DMS153 (cell line): ENCODE measurements around the gene CHKA.
A peak's percentile ranks its signal among the peaks of the same experiment; 100 is the strongest.

ENCODE experiments used
- DNase-seq: peaks from one replicate; lab custom pipeline; 2025; lab: John Stamatoyannopoulos, UW

Gene CHKA

DNA sequence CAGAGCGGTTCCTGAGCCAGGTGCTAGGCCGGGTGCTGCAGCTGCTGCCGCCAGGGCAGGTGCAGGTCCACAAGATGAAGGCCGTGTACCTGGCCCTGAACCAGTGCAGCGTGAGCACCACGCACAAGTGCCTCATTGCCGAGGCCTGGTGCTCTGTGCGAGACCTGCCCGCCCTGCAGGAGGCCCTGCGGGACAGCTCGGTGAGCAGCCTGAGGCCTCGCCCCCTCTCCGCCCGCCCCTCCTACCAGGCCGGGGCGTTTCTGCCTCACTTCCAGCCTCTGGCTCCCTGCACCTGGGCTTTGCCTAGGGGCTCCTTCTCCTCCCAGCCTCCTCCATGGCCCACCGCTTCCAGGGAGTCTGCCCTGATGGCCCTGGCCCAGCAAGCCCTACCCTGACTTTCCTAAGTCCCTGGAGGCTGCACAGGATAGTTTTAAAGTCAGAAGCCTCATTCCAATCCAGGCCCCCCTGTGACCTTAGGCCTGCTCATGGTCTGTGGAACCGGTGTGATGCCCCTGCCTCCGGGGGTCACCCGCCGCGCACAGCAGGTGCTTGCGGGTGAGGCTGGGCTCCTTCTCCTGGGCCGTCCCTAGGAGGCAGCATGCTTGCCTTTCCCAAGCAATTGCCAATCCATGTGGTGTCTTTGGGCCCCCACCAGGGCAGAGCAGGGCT, 76.9 kb downstream of the CHKA start:
- no peak for DNase-seq

DNA sequence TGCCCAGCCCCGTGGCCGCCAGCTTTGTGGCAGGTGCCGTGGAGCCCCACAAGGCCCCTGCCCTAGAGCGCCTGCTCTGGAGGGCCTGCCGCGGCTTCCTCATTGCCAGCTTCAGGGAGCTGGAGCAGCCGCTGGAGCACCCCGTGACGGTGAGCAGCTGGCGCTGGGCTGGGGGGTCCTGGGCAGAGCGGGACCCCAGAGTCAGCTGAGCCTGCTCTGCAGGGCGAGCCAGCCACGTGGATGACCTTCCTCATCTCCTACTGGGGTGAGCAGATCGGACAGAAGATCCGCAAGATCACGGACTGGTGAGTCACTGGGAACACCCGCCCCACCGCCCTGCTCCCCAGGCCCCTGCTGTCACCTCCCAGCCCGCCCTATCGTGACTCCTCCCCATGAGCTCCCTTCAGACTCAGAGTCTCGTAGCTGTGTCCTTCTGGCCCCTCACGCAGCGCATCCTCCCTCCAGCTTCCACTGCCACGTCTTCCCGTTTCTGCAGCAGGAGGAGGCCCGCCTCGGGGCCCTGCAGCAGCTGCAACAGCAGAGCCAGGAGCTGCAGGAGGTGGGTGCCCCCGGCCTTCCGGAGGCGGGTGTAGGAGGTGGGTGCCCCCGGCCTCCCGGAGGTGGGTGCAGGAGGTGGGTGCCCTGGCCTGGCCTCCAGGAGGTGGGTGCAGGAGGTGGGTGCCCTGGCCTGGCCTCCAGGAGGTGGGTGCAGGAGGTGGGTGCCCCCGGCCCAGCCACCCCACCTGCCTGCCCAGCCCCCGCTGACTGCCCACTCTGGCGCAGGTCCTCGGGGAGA, 77.6 kb downstream of the CHKA start:
- DNase-seq: no peak

DNA sequence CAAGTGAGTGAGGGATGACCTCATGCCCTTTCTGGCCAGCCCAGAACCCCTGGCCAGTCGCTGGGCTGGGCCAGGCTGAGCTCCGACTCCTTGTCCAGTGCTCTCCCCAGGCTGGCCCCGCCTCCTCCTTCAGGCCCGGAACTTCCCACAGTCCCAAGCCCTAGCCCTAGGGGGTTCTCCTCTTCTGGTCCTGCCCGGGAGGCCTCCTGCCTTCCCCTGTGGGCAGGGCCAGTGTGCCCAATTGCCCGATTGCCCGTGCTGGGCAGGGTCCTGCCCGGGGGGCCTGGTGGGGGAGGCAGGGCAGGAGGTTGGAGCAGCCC, 78.2 kb downstream of the CHKA start:
- DNase-seq: no peak

DNA sequence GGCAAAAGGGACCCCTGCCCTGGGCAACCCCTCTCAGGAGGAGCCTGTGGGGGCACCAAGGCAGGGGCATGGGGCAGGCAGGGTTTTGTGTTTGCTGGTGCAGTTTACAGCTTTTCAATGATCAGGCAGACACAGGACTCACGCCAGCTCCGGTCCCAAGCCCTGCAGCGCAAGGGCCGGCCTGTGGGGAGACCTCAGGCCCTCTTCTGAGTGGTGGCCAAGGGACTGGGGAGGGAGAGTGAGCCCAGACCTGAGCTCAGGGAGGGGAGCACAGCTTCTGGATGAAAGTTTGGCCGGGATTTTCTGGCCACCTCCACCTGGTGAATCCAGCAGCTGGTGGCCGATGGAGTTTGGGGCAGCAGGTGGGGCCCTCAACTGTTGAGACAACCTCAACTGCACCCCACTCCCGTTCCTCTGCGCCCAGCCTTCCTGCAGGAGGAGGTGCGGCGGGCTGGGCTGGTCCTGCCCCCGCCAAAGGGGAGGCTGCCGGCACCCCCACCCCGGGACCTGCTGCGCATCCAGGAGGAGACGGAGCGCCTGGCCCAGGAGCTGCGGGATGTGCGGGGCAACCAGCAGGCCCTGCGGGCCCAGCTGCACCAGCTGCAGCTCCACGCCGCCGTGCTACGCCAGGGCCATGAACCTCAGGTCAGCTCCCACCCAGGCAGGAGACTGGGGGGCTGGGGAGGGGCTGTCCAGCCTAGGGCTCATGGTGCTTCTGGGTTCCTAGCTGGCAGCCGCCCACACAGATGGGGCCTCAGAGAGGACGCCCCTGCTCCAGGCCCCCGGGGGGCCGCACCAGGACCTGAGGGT, 78.8 kb downstream of the CHKA start:
- DNase-seq: no peak

DNA sequence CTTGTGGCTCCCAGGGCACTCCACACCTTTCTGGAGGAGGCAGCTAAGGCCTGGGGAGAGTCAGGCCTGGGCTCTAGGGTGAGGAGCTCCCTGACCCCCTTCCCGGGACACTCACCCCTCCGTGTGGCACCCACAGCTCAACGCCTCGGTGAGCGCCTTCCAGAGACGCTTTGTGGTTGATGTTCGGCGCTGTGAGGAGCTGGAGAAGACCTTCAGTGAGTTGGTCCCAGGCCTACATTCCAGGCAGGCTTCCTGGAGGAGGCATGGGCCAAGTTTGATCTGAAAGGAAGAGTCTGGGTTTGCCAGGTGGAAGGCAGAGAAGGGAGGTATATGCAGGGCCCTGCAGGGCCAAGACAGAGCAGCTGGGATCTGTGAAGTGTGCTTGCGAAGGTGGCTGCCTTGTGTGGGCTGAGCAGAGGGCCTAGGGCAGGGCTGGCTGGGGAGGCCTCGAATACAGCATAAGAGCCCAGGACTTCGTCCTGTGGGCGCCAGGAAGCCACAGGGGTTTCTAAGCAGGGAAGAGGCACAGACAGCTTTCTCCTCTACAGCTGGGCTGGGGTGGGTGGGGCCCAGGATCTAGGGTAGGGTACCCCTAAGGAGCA, 79.5 kb downstream of the CHKA start:
- DNase-seq: no peak

DNA sequence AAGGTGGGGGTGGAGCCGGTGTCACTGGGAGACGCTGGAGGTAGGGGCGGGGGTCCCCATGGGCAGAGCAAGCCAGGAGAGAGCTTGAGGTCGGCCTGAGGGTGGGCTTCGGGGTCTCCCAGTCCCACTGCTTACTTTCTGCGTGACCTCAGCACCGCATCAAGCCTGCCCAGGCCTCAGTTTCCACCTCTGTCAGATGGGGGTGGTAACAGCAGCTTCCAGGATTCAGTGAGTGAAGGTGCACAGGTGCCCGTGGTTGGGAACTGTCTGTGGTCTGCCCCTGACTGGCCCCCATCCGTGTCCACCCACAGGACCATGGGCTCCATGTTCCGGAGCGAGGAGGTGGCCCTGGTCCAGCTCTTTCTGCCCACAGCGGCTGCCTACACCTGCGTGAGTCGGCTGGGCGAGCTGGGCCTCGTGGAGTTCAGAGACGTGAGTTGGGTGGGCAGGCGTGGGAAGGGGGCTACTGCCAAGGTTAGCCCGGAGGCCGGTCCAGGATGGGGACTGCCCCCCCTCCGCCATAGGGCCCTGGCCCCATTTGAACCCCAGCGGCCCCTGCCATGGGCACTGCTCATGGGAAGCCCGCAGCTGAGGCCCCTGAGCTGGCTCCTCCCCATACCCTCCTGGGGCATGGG, 80.1 kb downstream of the CHKA start:
- DNase-seq: no peak

DNA sequence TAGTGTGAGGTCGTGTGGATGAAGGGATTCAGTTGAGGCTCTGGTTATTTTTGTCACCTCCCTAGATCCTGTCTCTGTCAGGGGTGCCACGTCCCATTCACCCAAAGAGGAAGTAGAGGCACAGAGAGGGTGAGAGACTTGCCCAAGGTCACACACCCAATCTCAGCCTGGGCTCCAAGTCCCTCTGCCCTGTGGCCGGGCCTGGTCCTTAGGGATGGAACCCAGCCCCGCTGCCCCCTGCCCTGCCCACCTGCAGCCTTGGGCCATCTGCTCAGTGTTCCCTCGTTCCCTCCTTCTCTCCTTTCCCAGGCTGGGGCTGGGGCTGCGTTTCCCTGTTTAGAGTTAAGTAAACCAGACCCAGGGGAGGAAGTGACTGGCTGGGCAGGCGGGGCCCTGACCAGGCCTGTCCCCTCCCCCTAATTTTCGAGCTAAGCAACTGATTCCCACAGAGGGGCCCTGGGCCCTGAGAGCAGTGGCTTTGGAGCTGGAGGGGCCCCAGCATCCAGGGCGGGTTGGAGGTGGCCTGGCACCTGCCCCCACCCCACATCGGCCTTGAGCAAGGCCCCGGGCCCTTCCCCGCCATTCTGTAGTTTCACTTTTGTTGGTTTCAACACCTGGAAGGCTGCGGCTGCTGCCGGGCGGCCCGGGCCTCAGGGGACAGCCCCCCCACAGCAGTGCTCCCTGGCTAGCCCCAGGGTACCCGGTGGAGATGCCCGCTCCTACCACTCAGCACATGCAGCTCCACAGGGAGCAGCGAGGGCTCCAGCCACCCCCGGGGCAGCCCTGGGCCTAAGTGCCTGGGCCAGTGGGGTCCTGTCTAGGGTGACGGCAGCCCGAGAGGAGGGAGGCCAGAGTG, 80.9 kb downstream of the CHKA start:
- peak; percentile 19 for DNase-seq

DNA sequence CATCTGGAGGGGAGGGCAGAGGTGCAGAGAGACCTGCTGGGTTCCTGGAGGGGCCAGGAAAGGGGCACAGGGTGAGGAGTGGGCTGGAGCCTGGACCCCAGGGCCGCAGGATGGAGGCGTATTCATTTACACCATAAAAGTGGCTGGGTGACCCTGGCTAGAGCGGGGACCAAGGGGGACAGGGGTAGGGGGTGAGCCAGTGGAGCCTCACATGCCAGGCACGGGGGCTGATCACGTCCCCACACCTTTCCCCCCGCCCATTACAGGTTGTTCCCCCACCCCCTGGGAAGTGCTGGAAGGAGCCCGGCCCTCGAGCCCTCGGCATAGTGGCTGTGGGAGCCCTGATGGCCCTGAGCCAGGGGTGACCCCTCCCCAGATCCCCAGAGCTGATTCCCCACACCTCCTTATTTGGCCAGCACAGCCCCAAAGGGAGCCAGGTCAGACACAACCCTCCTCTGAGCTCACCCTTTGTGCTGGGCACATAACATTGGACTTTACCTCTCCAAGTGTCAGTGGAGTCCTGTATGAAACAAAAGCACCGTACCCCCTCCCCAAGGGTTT, 81.6 kb downstream of the CHKA start:
- DNase-seq: no peak

DNA sequence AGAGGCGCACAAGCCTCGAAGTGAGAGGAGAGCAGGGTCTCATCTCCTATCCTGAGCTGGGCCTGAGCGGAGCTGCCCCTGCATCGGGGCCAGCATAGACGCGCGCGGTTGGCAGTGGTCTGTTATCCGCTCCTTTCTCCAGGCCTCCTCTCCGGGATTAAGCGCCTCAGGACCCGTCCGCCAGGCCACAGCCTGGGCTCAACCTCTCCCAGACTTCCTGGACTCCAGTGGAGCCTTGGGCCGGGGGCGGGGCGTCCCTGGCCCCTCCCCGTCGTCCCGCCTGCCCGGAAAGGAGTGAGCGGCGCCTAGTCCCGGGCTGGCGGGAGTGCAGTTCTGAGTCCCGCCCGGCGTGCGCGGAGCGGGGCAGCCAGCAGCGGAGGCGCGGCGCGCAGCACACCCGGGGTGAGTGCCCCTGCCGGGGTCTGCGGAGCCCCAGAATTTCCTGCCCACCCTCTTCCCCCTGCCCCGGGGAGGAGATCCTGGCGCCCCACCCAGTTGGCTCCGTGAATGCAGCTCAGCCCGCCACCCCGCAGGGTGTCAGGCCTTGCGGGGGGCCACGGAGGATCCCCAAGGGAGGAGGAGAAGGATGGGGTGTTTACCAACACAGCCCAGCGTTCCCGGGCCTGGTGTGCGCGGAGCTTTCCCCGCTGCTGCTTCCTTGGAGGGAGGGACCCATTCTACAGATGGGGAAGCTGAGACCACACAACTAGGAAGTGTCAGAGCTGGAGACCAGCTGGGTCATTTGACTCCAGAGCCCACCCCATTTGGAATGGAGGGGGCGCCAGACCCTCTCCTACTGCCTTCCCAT, 82.3 kb downstream of the CHKA start, which contains the start of gene TCIRG1:
TSS of gene TCIRG1 (plus strand) at position 308 of the 808 bp plus-strand sequence. CDS start 2,247 bp downstream, outside the sequence.
- peak; percentile 58 for DNase-seq

DNA sequence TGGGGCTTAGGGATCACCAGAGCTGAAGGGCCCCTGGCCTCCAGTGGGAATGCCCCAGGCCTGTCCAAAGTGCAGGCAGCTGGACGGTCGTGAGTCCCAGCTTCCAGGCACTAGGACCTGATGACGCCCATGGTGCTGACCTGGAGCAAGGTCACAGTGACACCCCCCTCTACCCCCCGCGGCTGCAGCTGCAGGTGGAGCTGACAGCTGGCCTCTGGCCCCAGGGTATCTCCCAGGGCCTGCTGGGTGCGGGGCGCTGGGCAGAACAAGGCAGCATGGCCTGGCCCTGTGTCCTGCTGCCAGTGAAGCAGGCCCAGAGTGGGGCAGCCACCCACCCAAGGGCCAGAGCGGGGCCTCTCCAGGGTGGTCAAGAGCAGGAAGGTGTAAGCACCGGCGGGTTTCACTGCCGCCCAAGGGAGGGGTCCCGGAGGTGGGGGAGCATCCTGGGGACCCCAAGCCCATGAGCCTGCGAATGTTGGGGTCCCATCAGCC, 82.9 kb downstream of the CHKA start:
- DNase-seq: no peak

DNA sequence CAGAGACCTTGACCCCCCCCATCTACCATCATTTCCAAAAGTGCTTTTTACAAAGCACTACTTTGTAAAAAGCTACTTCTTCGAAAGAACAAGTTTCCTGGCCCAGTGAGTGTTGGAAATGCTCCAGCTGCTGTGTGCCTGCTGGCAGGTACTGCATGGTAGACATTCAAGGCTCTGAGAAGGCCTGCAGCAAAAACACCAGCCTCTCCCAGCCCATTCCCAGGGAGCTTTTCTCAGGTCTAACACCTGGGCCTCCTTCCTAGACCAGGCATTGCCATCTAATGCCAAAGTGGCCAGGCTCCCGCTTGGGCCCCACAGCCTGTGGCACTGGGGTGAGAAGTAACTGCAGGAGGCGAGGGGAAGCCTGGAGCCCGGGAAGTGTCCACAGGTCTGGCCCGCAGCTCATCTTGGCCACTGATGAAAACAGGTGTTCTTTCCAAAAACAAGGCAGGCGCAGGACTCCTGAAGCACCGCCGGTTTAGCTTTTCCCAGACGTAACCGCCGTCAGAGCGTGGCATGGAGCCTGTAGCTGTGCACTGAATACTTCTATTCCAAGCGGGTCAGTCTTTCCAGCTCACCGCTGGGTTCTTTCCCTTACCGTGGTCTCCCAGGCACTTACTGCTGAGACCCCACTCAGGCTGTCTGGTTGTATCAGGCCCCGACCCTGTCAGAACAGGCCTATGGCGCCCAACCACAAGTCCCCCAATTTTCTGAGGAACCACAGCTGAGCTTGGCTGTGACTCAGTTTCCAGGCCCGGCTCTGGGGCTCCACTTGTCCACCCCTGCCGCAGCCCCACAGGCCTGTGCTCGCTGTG, 83.6 kb downstream of the CHKA start:
- no peak for DNase-seq

DNA sequence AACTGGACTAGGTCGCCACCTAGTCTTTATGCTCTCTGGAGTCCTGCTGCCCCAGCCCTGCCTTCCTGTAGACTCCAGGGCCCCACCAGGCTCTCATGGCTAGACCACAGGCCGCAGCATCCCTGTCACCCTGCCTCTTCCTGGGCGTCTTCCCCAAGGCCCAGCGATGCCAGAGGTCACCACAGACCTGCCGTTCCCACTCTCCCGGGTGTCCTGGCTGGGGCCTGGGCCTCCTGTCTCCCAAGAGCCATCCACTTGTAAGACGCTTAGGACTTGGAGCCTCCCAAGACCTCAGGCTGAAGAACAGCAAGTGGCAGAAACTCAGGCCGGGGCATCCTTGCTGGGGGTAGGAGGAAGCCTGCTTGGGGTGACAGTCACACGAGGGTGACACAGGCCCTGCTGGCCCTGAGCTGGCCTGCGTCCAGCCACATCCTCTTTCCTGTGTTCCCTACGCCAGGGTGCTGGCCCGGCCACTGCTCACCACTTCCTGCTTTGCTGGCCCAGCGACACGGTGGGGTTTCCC, 84.4 kb downstream of the CHKA start:
- no peak for DNase-seq

DNA sequence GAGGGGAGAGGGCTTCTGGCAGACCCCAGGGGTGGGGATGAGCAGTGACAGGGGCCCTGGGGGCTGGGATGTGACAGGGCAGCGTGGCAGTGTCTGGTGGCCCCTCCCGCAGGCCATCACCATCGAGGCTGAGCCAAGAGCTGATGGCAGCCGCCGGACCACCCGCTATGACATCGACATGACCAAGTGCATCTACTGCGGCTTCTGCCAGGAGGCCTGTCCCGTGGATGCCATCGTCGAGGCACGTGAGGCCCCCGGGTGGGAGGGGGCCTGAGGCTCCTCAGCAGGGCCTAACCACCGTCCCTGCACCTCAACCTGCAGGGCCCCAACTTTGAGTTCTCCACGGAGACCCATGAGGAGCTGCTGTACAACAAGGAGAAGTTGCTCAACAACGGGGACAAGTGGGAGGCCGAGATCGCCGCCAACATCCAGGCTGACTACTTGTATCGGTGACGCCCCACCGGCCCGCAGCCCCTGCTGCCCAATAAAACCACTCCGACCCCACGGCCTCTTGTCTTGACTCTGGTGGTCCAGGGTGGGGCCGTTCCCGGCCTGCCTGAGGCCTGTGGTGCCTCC, 85.0 kb downstream of the CHKA start:
- DNase-seq: no peak

DNA sequence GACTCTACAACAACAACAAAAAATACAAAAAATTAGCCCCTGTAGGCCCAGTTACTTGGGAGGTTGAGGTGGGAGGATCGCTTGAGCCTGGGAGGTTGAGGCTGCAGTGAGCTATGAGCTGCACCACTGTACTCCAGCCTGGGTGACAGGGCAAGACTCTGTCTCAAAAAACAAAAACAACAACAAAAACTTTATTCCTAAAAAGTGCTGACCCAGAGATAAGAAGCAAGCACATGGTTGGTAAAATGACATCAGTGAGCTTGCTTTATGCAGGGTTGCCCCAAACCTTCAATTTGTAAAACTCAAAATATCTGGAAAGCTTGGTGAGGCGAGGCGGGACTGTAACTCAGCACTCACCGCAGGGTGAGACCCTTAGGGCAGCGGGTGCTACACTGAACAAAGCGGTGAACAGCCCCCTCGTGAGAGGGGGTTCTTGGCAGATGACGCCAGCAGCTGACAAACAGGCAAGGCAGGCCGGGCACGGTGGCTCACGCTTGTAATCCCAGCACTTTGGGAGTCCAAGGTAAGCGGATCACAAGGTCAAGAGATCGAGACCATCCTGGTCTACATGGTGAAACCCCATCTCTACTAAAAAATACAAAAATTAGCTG, 85.8 kb downstream of the CHKA start:
- DNase-seq: no peak

DNA sequence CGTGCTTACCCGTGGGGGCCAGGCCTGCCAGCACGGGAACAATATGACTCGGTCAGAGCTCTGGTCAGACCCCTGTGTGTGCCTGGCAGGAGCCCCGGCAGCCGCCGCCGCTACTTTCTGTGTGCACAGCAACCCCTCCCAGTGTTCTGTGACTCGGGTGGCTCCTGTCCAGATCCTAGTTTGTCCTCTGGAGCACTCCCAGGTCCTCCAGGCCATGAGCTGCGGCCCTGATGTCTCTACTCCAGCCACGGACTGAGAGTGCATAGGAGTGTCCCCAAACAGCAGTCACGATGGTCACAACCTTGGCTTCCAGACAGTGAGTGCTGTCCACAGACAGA, 87.5 kb downstream of the CHKA start:
- no peak for DNase-seq

DNA sequence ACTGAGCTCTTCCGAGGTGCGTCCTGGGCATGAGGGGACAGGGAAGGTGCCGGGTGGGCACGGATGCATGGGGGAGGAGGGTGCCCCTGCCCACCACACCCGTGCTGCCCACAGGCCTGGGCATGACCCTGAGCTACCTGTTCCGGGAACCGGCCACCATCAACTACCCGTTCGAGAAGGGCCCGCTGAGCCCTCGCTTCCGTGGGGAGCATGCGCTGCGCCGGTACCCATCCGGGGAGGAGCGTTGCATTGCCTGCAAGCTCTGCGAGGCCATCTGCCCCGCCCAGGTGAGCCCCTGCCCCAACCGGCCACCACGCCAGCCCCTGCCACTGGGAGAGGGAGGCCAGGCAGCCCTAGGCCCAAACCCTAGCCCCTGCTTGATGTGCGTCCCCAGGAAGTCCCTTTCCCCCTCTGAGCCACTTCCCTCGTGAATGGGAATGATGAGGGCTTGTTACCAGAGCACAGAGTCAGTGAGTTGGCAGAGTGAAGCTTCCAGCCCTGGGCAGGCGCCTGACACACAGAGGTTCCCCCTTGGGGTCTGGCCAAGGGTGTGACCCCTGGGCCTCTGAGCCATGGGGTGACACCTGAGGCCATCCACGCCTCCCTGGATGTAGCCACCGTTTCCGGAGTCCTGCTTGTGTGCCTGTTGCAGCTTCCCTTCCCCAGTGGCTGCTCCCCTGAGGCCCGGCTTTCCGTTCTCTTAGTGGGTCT, 88.0 kb downstream of the CHKA start:
- no peak for DNase-seq

DNA sequence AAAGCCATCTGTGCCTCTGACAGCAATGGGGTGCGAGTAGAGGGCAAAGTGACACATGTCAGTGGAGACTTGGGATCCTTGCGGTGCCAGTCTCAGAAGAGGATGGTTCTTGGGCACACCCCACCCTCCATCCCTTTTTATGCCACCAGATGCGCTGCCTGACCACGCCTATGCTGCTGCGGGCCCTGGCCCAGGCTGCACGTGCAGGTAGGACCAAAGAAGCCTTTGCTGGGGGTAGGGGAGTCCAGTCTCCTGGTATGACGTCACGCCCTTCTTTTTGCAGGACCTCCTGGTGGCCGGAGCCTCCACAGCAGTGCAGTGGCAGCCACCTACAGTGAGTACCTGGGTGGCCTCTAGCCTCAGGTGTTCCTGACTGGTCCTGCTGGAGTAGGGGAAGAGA, 89.2 kb downstream of the CHKA start:
- no peak for DNase-seq
